Measurements from ENCODE around the gene SYT6.

SYT6 gene

DNA sequence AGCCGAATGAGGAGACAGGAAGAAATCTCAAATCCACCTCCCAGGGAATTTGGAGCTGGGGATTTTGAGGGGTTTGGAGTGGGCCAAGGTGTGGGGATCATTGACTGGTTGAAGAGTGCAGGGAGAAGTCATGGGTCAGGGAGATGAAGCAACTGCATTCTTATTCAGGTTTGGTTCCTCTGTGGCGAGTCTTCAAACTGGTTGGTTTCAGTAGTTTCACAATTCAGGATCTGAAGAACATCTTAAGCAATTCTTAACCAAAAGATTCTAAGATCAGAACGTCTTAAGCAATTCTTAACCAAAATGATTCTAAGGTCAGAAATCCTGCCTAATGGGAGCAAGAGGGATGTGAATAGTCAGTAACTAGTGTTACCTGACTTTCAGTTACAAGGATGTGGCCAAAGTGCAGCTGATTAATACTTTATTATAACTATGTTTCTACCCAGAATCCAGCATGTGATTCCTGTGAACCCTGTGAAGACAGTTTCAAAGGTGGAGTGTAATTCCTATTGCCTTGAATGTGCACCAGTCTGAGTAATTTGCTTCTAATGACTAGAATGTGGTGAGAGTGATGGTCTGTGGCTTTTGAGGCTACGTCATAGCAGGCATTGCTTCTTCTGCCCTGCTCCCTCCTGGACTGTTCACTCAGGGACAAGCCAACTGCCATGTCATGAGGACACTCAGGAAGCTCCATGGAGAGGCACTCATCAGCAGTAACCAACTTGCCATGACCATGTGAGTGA lies 113.2 kb downstream of the SYT6 start:
- Histone ChIP-seq H3K9me2 (replicated peaks; ENCODE audit: insufficient read depth, low read length) (no peaks in the 10 kb centered on the region), H3K36me3 (replicated peaks; ENCODE audit: insufficient read depth, low read length) (no peaks in the 10 kb centered on the region), H3K9me3 (replicated peaks; ENCODE audit: insufficient read depth, low read length) (no peaks in the 10 kb centered on the region), H3K4me1 (ENCODE audit: low read length) (no peaks in the 10 kb centered on the region), H3K79me2 (ENCODE audit: low read length) (no peaks in the 10 kb centered on the region), H3K4me2 (ENCODE audit: low read depth, low read length) (no peak overlapping the region), H3F3A (ENCODE audit: insufficient read depth, low read length) (no peaks in the 10 kb centered on the region), H4K20me1 (ENCODE audit: insufficient read depth, low read length) (no peaks in the 10 kb centered on the region), H3K4me3 (ENCODE audit: low read length) (no peak overlapping the region), H2AFZ (ENCODE audit: low read length) (no peak overlapping the region), H3K9ac (ENCODE audit: low read length) (no peak overlapping the region), H3K27ac (ENCODE audit: low read length) (no peak overlapping the region), H3K27me3 (replicated peaks; ENCODE audit: insufficient read depth, low read length) (no peaks in the 10 kb centered on the region)
- no peak for DNase-seq
- TF ChIP-seq, protein P1, sequence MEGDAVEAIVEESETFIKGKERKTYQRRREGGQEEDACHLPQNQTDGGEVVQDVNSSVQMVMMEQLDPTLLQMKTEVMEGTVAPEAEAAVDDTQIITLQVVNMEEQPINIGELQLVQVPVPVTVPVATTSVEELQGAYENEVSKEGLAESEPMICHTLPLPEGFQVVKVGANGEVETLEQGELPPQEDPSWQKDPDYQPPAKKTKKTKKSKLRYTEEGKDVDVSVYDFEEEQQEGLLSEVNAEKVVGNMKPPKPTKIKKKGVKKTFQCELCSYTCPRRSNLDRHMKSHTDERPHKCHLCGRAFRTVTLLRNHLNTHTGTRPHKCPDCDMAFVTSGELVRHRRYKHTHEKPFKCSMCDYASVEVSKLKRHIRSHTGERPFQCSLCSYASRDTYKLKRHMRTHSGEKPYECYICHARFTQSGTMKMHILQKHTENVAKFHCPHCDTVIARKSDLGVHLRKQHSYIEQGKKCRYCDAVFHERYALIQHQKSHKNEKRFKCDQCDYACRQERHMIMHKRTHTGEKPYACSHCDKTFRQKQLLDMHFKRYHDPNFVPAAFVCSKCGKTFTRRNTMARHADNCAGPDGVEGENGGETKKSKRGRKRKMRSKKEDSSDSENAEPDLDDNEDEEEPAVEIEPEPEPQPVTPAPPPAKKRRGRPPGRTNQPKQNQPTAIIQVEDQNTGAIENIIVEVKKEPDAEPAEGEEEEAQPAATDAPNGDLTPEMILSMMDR (IDR thresholded peaks at IDR 0.05; ENCODE audit: low read length) = no peak
- TF ChIP-seq EZH2phosphoT487 (IDR thresholded peaks at IDR 0.05; ENCODE audit: low read length) (no peak), EZH2 (optimal IDR thresholded peaks at IDR 0.05; ENCODE audit: low read depth, low read length) (no peak)

Measured in MM.1S (cell line).